Activated T-cell treated with anti-CD3 and anti-CD28 coated beads, Interleukin-2, amount 50 U/mL, for 1 hour (primary cell): ENCODE data around the gene ADAMTS9.

Source experiments
- DNase-seq: peaks from one replicate; pipeline ENCODE4 v3.0.0-alpha.2; 2020

ADAMTS9 gene, protein sequence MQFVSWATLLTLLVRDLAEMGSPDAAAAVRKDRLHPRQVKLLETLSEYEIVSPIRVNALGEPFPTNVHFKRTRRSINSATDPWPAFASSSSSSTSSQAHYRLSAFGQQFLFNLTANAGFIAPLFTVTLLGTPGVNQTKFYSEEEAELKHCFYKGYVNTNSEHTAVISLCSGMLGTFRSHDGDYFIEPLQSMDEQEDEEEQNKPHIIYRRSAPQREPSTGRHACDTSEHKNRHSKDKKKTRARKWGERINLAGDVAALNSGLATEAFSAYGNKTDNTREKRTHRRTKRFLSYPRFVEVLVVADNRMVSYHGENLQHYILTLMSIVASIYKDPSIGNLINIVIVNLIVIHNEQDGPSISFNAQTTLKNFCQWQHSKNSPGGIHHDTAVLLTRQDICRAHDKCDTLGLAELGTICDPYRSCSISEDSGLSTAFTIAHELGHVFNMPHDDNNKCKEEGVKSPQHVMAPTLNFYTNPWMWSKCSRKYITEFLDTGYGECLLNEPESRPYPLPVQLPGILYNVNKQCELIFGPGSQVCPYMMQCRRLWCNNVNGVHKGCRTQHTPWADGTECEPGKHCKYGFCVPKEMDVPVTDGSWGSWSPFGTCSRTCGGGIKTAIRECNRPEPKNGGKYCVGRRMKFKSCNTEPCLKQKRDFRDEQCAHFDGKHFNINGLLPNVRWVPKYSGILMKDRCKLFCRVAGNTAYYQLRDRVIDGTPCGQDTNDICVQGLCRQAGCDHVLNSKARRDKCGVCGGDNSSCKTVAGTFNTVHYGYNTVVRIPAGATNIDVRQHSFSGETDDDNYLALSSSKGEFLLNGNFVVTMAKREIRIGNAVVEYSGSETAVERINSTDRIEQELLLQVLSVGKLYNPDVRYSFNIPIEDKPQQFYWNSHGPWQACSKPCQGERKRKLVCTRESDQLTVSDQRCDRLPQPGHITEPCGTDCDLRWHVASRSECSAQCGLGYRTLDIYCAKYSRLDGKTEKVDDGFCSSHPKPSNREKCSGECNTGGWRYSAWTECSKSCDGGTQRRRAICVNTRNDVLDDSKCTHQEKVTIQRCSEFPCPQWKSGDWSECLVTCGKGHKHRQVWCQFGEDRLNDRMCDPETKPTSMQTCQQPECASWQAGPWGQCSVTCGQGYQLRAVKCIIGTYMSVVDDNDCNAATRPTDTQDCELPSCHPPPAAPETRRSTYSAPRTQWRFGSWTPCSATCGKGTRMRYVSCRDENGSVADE (N-terminal part only)

DNA sequence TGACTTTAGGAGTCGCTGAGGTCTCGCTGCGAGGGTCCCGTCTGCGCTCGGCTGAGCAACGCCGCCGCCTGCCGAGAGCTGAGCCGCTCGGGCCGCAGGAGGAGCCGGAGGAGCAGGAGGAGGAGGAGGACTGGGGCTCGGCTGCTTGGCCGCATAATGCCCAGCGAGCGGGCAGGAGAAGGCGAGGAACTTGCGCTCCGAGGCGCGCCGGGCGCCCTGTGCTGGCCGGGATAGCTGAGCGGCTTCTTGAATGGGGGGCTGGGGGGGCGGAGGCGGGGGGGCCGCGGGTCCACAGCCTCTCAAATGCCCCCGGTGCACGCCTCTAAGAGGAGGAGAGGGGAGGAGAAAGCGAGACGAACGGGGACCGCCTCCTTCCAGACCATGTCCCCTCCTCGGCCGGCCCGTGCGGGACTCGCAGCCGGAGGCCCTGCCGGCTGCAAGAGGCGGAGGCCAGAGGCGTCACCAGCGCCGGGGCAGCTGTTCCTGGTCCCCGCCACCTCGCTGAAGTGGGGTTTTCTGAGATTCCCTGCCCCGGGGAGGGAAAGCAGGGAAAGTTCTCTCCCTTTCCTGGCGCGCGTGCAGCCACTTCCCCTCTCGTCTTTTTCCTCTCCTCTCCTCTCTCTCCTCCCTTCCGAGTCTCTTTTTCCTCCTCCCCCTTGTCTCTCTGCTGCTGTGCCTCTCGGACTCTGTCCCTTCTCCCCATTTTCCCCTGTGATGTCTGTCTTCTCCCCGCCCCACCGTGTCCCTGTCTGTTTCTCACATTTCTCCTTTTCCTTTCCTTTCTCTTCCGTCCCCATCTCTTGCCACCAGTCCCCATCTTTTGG, at the start of gene ADAMTS9:
Gene ADAMTS9, minus strand, starts transcription at position 220 of the 824 bp plus-strand sequence. CDS start 343 bp downstream, outside the sequence.
- no peak for DNase-seq

DNA sequence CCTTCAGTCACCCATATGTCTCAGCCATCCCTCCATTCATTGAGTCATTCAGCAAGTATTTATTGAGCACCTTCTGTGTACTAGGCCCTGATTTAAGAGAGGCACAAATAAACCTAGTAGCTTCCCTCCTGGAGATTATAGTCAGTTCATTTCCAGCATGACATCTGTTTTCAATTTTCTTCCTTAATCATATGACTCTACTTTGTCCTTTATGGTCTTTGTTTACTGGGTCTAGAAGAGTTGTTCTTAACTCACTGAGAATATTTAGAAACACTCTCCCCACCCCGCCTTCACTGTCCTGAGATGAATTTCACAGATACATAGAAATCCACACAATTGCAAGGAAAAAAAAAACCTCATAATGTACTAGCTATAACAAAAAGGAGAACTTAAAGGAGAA, 44.8 kb upstream of the ADAMTS9 start:
- DNase-seq, result no peak

DNA sequence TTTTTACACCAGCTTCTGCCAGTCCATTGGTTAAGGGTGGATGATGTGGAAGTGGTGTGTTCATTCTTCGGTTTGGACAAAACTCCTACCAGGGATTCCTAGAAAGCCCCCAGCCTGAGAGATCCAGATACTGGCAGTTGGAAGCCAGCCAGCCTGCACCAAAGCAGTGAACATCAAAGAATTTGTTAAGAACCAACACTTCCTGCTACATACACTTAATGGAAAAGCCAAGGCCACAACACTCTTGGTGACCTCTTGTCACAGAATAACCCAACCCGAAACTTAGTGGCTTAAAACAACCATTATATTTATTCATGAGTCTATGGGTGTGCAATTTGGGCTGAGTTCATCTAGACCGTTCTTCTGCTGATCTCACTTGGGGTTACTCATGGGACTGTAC, 42.9 kb upstream of the ADAMTS9 start:
- no peak for DNase-seq

DNA sequence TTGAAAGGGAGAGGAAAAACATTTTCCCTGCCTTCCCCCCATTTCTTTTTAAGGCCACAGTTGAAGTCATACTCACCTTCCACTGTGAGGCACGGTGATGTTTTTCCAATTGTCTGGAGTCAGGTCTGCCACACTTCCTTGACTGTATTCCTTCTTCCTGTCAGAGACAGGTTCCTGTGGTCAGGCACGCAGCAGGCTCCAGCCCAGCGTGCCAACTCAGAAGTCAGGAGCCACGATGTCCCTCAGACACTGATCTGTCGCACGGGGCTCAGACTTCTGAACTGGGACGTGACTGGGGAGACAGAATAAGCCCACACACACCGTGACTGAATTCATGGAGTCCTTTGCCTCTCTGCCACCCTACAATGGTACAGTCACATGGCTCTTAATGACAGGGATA, 41.2 kb upstream of the ADAMTS9 start:
- no peak for DNase-seq

DNA sequence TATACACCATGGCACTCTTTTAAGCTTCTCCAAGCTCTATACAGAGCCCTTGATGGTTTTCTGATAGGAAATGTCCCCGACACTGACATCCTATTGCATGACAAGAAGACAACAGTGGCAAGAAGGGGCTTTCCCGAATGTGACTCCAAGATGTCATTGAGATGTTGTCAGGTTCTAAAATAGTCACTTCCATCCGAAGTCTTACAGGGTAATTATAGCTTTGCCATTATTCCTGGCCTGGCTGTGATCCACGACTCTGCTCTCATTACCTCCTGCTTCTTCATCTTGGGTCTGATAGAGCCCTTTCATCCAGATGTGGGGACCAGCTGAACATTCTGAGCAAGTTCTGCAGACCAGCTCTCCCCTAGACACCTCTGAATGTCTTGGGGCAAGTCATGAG, 40.6 kb upstream of the ADAMTS9 start:
- no peak for DNase-seq

DNA sequence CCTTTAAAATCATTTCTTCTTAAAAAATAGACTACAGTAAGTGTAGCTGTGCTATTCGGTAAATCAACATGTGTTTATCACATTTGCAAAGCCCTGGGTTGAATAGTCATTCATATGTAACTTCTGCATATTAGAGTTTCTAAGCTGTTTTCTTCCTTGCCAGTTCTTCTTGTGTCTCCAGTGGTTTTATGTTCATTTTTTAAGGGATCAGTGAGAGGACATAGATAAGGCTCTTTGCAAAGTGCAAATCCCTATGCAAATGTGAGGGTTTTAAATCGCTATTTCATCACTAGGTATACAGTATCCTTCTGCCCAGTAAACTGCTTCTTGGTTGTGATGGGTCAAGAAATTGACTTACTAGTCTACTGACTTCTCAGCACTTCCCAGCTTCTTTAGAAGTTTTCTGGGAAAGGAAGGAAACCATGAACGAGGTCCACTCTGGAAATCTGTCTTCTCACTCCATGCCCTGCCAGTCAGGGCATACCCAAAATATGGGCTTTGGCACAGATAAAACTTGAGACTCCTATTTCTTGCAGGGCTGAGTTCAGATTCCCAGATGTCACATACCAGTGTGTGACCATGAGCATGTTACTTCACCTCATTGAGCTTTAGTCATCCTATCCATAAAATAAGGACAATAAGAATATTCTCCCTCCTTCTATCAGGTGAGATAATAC, 38.8 kb upstream of the ADAMTS9 start:
- DNase-seq, result no peak

DNA sequence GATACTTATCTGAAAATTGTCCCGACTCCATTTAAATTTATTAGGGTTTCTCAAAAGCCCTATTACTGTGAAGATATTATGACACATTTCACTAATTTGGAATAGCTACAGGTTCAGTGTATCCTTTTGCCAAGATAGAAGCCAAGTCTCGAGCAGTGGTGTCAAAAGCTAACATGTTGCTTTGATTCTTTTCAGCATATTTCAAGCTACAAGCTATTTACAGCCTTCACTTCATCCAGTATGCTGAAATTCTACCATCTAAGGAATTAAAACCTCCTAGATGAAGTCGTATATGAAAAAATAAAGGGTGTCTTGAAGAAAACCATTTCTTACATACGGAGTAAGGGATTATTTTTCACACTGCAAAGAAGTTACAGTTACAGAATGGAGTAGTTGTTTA, 31.2 kb upstream of the ADAMTS9 start:
- no peak for DNase-seq

DNA sequence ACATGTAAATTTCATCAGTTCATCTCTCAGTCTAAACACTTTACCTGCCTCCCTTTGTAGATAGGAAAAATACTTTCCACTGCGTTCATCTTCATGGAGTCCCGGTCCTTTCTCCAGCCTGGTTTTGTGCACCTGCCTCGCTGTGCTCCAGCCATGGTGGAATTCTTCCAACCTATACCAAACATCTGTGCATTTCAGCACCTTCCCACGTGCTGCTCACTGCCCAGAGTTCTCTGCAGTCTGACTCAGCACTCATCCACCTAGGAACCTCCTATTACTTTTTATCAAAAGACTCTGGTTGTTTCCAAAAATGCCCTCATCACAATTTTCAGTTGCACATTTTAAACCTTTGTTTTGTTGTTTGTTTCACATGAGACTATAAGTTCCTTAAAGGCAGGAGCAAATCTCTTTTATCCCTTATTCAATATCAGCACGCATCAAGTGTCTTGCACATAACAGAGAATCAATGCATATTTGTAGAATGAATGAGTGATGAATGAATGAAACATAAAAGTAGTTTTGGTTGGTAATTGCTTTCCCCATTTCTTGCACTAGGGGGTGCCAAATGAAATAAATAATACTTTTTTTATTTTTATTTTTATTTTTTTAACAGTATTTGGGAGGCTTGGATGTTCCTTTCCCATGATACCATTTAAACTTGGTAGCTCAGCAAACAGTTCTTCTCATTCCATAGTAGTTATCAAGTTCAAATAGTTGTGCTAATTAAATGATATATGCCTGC, 30.2 kb upstream of the ADAMTS9 start:
- DNase-seq, result no peak

GRCh38 chr3:64717411-64717810, 29.6 kb upstream of the ADAMTS9 start:
- DNase-seq, result no peak

- no peak for DNase-seq
These were observed 28.4 kb upstream of the ADAMTS9 start for GRCh38 chr3:64716110-64716710.

- DNase-seq, result no peak
These were observed 27.6 kb upstream of the ADAMTS9 start for GRCh38 chr3:64715211-64715982.

DNA sequence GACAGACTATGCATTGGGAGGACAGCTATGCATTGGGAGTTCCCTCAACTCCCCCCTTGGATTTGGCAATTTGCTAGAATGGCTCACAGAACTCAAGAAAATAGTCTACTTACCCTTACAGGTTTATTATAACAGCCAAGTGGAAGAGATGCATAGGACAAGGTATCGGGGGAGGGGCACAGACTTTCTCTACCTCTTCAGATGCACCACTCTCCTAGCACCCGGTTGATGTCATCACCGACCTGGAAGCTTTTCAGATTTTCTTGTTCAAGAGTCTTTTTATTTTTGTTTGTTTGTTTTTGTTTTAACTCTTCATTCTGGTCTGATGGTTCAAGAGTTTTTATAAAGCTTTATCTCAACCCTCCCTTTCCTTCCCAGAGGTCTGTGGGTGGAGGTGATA, 20.7 kb upstream of the ADAMTS9 start:
- DNase-seq, result no peak

DNA sequence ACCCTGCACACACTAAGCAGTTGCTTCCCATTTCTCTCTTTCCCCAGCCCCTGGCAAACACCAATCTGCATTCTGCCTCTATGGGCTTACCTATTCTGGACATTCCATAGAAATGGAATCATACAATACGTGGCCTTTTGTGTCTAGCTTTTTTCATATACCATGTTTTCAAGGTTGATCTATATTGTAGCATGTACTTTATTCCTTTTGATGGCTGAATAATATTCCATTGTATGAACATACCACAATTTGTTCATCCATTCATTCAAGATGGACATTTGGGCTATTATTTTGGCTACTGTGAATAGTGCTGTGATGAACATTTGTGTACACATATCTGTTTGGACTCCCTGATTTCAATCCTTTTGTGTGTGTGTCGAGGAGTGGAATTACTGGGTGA, 18.1 kb upstream of the ADAMTS9 start:
- DNase-seq, result no peak

GRCh38 chr3:64696896-64697295, 9.1 kb upstream of the ADAMTS9 start:
- no peak for DNase-seq

DNA sequence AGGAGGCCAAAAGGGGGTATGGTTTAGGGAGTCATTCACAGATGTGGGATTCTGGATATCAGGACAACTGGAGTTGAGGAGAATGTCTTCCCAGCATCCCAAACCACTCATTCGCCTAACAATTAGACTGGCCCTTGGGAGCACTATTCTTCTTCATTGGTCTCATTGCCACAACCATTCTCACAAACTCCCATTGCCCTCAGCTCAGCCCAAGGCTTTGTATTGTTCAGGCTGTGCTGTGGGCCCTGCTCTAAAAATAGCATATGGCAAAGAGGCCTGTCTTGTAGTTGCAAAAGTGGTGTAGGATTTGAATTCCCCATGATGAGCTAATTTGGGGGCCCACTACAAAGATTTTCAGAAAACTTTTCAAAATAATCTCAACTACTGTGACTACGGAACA, 6.3 kb upstream of the ADAMTS9 start:
- no peak for DNase-seq

GRCh38 chr3:64693031-64693430, 5.2 kb upstream of the ADAMTS9 start:
- DNase-seq, result no peak

DNA sequence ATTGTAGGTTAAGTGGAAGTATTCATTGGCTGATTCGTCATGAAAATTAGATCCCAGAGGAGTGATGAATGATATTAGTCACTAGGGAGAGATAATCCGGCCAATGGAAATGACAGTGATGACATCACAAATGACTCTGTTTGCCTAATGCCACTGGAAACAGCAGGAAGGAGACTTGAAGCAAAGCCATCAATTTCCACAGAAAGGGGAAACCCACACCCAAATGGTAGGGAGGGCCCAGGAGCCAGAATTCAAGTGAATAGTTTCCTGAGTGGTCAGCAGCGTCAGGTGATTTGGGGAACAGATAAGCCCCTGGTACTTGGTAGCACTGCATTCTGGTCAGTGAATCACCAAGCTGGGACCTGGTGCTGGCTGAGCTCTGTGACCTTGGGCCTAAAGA, 3.3 kb upstream of the ADAMTS9 start:
- DNase-seq, result no peak

DNA sequence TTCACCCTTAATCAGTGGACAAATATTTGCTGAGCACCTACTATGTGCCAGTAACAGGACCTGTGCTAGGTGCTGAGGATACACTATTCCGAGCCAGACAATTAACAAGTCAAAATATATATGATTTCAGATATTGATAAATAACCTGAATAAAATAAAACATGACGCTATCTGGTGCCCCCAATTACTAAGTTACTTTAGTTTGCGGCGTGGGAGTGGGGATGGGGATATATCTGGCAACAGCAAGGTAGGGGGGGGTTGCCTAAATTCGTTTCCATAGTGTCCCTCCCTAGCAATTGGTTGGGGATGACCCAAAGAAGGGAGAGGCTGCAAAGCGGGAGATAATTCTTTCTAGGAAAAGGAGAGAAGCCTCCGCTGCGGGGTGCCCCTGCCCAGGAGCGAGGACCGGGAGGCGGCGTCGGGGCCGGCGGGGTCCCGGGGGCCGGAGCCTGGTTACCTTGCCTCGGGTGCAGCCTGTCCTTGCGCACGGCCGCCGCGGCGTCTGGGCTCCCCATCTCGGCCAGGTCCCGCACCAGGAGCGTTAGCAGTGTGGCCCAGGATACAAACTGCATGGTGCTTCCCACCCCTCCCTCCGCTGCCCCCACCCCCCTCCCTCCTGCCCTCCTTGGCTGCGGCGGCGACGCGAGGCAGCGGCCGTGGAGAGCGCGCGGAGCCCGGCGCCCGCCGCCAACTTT, 567 bp downstream of the ADAMTS9 start:
- DNase-seq, result no peak

DNA sequence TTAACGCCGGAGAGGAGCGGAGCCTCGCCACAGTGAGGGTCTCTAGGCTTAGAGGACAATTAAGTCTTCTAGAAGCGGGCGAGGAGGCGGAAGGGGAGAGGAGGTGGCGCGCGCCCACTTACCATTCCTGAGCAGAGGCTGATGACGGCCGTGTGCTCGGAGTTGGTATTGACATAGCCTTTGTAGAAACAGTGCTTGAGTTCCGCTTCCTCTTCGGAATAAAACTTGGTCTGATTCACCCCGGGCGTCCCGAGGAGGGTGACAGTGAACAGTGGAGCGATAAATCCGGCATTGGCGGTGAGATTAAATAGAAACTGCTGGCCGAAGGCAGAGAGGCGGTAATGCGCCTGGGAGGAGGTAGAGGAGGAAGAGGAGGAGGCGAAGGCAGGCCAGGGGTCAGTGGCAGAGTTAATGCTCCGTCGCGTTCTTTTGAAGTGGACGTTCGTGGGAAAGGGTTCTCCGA, 1.3 kb downstream of the ADAMTS9 start:
- no peak for DNase-seq
